Measurements from ENCODE around the gene SLC17A3.

The SLC17A3 gene

DNA sequence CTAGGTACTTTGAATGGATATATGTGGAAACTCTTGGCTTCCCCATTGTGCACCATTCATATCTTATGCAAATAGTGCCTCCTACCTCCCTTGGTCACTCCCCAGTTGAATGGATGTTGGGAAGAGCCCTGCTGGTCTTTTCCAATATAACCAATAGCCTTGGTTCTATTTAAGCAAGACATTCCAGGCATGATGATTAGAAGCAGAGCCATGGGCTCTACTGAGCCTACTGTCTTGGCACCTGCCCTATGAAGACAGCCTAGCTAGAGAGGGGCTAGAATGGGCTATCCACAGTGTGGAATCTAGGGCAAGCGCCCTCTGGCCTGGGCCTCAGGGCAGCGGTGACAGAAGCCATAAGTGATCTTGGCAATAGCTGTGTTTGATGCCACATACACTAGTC lies 57.8 kb downstream of the SLC17A3 start:
- Histone ChIP-seq H3K4me3 (ENCODE audit: insufficient read depth, low read depth, low read length, poor library complexity, severe bottlenecking) (no peak overlapping the region), H3K36me3 (ENCODE audit: control insufficient read depth, insufficient read depth, low read length) (no peaks in the 10 kb centered on the region), H3K9me3 (ENCODE audit: control insufficient read depth, low read length) (no peaks in the 10 kb centered on the region), H3K27me3 (replicated peaks; ENCODE audit: control insufficient read depth, insufficient read depth, low read length, poor library complexity, severe bottlenecking) (no peaks in the 10 kb centered on the region), H3K27ac (ENCODE audit: insufficient read depth, low read length, poor library complexity, severe bottlenecking) (no peak overlapping the region), H3K4me1 (ENCODE audit: control insufficient read depth, insufficient read depth, low read length, poor library complexity, severe bottlenecking) (no peaks in the 10 kb centered on the region)
- no peak for DNase-seq

DNA sequence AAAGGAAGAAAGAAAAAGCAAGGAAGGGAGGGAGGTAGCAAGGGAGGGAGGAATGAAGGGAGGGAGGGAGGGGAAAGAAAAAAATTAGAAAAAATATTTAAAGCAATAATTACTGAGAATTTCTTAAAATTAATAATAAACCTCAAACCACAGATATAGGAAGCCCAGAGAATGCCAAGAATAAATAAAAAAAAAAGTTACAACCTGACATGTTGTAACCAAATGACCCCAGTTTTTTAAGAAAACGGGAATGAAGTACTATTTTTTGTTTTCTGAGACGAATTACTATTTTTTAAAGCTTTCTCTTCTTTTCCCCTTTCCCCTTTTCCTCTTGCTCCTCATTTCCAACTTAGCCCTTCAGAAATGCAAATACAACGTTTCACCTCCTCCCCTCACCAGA lies 58.8 kb downstream of the SLC17A3 start:
- no peak overlapping the region for H3K27ac ChIP-seq (ENCODE audit: insufficient read depth, low read length, poor library complexity, severe bottlenecking)
- H3K4me1 ChIP-seq (ENCODE audit: control insufficient read depth, insufficient read depth, low read length, poor library complexity, severe bottlenecking), result no peaks in the 10 kb centered on the region
- H3K36me3 ChIP-seq (ENCODE audit: control insufficient read depth, insufficient read depth, low read length), result no peaks in the 10 kb centered on the region
- DNase-seq, result no peak
- no peaks in the 10 kb centered on the region for H3K27me3 ChIP-seq (replicated peaks; ENCODE audit: control insufficient read depth, insufficient read depth, low read length, poor library complexity, severe bottlenecking)
- no peaks in the 10 kb centered on the region for H3K9me3 ChIP-seq (ENCODE audit: control insufficient read depth, low read length)
- H3K4me3 ChIP-seq (ENCODE audit: insufficient read depth, low read depth, low read length, poor library complexity, severe bottlenecking), result no peak overlapping the region

DNA sequence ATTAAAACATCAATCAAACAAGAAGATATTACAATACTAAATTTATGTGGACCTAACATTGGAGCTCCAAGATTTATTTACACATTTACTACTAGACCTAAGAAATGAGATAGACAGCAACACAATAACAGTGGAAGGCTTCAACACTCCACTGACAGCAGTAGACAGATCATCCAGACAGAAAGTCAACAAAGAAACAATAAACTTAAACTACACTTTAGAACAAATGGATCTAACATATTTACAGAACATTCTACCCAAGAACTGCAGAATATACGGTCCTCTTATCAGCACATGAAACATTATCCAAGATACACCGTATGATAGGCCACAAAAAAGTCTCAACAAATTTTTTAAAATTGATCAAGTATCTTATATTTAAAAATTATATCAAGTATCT lies 69.2 kb downstream of the SLC17A3 start:
- no peaks in the 10 kb centered on the region for H3K27me3 ChIP-seq (replicated peaks; ENCODE audit: control insufficient read depth, insufficient read depth, low read length, poor library complexity, severe bottlenecking)
- no peak overlapping the region for H3K27ac ChIP-seq (ENCODE audit: insufficient read depth, low read length, poor library complexity, severe bottlenecking)
- no peak overlapping the region for H3K4me3 ChIP-seq (ENCODE audit: insufficient read depth, low read depth, low read length, poor library complexity, severe bottlenecking)
- no peak for DNase-seq
- H3K4me1 ChIP-seq (ENCODE audit: control insufficient read depth, insufficient read depth, low read length, poor library complexity, severe bottlenecking), result no peaks in the 10 kb centered on the region
- no peaks in the 10 kb centered on the region for H3K9me3 ChIP-seq (ENCODE audit: control insufficient read depth, low read length)
- no peaks in the 10 kb centered on the region for H3K36me3 ChIP-seq (ENCODE audit: control insufficient read depth, insufficient read depth, low read length)

DNA sequence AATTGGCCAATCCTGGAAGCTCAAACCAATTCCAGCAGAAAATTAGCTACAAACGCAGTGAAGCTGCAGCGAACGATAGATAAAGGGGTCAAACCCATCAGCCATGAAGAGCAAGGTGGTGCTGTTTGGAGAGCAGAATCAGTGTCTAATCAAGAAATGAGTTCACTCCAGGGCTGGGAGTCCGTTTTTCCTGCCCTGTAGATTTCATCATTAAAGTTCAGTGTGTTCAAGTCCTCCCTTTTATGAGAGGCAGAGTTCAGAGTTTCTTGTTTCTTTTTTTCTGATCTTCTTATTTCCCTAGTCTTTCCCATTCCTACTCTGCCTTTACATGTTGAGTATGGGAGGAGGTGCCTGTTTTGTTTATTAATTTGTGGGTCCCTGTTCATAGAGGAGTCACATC lies 72.6 kb downstream of the SLC17A3 start:
- no peak overlapping the region for H3K4me3 ChIP-seq (ENCODE audit: insufficient read depth, low read depth, low read length, poor library complexity, severe bottlenecking)
- no peaks in the 10 kb centered on the region for H3K36me3 ChIP-seq (ENCODE audit: control insufficient read depth, insufficient read depth, low read length)
- H3K9me3 ChIP-seq (ENCODE audit: control insufficient read depth, low read length), result no peaks in the 10 kb centered on the region
- DNase-seq, result no peak
- no peaks in the 10 kb centered on the region for H3K27me3 ChIP-seq (replicated peaks; ENCODE audit: control insufficient read depth, insufficient read depth, low read length, poor library complexity, severe bottlenecking)
- no peak overlapping the region for H3K27ac ChIP-seq (ENCODE audit: insufficient read depth, low read length, poor library complexity, severe bottlenecking)
- no peaks in the 10 kb centered on the region for H3K4me1 ChIP-seq (ENCODE audit: control insufficient read depth, insufficient read depth, low read length, poor library complexity, severe bottlenecking)
